HG03097 (cell line): ENCODE results near the gene CASP8.
"Not testable (repeated sequence)": the region's sequence is repeated elsewhere in the genome, so short reads cannot be mapped to it uniquely, and the experiment has no call there.

Experiments used
- ATAC-seq: cut with Tn5 transposase; IDR thresholded peaks from one replicate; pipeline ENCODE4 v1.9.1; 2021; ENCODE audit not compliant: unreplicated experiment, low FRiP score

CASP8 gene

DNA sequence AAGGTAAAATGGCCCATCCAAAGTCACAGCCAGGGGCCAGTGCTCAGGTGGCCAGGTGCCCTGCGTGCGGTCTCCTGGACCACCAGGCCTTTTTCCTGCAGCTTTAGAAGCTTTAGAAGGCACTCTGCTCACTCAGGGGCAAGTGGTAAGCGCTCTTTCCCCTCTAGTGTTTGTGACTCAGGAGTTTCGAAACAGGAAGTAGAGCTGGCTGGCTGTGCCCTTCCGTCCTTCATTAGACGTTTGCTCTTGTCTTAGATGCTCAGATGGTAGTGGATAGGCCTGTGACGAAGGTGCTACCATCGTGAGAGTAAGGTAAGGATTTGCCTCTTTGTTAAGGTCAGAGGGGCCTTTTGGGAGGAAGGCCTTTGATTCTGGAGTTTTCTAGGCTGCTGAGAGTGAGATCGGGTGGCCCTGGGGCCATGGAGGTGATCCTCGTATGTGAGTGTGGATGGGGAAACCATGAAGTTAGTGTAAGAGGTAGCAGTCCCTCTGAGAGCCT is at the start of gene CASP8:
Gene CASP8 (plus strand): TSS at position 235 of the 499 bp plus-strand sequence. CDS start 5,951 bp downstream, outside the sequence.
- no peak for ATAC-seq

DNA sequence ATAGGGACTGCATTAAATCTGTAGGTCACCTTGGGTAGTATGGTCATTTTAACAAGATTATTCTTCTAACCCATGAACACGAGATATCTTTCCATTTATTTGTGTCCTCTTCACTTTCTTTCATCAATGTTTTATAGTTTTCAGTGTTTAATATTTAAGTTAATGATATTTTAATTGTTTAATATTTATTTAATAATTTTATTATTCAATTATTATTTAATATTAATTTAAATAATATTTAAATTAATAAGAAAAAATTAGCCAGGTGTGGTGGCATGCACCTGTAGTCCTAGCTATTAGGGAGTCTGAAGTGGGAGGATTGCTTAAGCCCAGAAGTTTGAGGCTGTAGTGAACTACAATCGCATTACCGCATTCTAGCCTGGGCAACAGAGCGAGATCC is 44.4 kb upstream of the CASP8 start:
- no peak for ATAC-seq

DNA sequence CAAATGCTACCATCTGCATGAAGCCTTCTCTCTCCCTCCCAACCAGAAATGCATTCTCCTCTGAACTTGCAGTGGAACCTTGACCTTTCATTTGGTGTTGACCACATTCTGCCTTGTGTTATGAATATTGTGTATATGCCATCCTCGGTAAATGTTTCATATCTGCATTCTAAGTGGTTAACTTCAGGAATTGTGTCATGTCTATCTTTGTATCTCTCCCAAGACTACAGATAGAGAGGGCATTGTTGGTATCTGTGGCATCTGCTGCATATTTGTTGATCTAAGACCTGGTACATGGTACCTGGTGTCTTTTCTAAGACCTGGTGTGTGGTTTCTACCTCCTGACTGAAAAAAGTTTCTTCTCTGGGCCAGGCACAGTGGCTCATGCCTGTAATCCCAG is 43.4 kb upstream of the CASP8 start:
- no peak for ATAC-seq

DNA sequence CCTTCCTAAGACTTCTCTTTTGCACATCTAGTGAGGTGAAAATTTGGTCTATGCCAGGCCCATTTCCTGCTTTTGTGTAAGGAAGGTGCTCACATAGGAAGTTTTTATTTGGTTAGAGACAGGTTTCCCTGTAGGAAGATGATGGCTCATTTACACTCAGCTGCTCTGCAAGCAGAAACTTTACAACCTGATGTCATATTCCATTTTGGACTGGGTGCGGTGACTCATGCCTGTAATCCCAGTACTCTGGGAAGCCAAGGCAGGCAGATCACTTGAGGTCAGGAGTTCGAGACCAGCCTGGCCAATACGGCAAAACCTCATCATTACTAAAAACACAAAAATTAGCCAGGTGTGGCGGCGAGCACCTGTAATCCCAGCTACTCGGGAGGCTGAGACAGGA is 41.6 kb upstream of the CASP8 start:
- no peak for ATAC-seq

DNA sequence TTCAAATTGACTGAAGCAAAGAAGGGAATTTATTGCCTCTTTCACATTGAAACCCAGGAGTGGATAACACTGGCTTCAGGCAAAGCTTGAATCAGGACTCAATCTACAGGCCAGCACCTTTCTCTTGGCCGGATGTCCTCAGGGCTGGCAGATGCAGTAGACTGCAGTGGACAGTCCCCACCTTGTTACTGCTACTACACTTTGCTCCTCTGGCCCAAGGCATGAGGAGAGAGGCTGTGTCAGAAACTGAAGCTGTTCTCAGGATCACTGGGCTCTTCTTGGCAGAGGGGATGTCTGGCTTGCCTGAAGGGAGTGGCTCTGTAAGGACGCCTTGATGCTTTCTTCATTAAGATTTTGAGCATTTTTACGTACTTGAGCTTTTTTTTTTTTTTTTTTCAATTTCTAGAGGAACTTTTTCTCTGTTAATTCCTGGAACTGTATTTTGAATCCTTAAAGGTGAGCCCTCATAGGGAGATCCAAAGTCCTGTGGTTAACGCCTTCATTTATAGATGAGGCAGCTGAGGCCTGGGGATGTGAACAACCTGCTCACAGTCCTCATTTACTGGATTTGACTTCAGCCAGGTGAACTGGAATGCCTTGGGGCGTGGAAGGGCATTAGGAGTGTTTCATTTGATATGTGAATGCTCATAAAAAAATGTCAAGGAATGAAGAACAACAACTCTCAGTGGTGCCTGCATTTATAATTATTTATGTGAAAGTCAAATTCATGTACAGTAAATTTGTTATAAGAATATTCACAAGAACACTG is 40.8 kb upstream of the CASP8 start:
- no peak for ATAC-seq

DNA sequence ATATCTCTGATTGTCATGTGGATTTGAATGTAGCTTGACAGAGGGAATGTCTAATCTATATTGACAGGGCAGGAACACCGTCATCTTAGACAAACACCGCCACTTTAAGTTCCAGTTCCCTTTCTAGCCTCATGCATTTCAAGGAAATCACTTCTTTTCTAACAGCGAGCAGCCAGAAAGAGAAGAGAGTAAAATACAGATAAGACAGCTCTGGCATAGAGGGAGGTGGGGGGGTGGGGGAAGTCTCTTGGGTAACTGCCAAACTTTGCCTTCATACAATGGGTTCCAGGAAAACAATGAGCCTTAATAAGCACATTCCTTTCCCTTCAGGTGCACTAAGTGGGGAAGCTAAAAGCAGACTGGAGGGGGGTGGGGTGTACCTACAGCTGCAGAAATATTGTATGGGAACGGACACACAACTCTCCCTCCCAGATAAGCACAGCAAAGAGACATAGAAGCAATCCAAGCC is 40.2 kb upstream of the CASP8 start:
- no peak for ATAC-seq

DNA sequence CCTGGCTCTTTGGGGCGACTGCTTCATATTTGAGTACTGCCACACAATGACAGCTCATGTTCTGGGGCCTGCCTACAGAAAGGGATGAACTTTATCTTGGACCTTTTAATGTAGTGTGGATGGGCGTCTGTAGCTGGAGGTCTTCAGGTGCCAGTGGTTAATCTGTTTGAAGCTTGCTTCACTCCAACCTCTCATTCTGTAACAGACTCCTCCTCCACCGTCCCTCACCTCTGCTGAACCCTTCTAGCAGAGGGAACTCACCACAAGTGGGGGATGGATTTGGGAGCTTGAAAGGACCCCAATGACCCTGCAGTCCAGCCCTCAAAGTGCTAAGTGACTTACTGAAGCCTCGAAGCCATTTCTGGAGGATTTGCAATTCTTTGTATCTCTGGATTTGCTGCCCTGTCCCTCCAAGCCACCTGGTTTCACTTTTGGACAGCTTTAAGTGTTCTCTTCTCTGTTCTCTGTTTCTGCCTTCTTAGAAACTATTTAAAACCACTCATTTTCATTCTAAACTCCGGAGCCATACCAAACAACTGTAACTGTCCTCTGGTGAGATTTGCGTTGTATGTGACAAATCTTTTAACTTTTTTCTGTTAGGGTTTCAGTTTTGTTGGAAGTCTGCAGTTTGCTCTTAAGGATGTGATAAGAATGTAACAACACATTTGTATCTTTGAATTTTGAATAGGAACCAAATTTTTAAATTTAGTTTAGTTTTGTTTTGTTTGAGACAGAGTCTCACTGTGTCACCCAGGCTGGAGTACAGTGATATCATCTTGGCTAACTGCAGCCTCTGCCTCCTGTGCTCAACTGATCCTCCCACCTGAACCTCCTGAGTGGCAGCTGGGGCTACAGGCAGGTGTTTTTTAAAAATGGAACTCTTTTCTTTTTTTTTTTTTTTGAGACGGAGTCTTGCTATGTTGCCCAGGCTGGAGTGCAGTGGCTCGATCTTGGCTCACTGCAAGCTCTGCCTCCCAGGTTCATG is 37.0 kb upstream of the CASP8 start:
- ATAC-seq = peak; percentile 69

DNA sequence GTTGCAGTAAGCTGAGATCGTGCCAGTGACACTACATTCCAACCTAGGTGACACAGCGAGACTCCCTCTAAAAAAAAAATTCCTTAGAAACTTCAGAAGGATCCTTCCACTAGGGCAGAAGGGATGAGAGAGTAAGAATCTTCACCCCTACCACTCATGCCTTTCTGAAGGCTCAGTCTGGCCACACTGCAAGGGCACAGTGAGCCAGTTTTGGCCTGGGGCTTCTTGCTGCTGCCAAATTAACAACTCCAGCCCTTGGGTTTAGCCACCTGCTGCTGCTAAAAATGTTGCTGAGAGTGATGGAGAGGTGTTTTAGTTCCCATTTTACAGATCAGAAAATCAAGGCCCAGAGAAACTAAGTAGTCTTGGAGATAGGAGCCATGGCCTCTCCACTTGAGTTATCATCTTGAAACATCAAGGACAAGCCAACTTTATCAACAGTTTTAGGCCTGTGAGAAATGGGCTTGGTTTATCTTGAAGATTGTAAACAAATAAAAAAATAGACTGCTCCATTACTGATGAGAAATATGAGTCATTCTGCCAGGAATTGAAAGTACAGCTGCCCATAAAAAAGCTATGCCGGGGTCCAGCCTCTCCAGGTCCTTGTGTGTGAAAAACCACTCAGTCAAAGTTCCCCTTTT is 31.9 kb upstream of the CASP8 start:
- no peak for ATAC-seq

DNA sequence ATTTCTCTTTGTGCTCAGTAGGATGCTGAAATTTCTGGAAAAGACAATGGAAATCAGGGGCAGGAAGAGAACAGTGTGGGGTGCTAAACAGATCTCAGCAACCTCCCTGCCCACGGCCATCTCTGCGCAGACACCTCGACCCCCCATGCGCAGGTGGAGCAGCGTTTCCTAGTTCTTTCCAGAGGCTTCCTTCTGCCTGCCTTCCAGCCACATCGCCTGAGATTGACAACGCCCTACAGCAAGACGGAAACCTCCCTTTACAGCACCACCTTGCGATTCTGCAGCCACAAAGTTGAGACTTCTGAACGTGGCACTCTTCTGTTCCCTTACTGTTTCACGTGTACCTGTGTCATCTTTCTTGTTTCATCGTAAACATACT is 31.4 kb upstream of the CASP8 start:
- no peak for ATAC-seq

DNA sequence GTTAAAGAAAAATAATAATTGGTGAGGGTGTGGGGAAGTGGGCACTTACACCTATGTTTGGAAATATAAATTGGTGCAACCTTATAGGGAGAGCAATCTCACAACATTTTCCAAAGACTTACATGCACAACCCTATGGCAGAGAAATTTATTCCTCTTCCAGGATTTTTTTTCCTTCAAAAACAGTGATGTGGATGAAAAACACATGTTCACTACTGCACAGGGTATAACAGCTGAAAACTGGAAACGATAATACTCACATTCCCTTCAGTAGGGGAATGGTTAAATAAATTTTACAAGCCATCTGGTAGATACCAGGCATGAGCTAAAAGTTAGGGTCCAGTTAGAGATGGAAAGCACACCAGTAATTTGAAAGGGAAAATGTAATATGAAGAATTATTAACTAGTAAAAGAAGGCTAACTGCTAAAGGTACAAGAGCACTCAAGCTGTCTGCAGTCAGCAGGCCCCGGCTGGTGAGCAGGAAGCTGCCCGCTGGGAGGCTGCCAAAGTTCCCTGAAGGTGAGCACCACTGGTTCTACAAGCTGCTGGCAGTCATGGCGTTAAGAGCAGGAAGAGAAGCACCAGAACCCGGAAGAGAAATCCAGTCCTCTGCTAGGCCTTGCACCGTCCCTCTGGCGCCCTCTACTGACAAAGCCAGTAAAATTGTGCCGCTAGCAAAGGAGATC is 28.4 kb upstream of the CASP8 start:
- peak; percentile 54 for ATAC-seq

DNA sequence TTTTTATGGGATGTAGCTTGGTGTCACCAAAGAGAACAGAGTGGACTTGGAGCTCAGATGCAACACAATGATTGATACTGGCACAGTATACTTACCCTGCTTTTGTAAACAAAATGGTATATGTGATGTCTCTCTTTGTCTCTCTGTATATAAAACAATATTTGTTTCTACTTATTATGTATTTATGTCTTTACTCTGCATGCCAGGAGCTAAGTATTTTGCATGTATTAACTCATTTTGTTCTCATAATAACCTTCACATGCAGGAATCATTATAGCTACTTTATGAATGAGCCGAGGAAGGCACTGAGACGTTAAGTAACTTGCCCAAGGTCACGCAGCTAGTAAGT is 27.9 kb upstream of the CASP8 start:
- ATAC-seq = no peak

DNA sequence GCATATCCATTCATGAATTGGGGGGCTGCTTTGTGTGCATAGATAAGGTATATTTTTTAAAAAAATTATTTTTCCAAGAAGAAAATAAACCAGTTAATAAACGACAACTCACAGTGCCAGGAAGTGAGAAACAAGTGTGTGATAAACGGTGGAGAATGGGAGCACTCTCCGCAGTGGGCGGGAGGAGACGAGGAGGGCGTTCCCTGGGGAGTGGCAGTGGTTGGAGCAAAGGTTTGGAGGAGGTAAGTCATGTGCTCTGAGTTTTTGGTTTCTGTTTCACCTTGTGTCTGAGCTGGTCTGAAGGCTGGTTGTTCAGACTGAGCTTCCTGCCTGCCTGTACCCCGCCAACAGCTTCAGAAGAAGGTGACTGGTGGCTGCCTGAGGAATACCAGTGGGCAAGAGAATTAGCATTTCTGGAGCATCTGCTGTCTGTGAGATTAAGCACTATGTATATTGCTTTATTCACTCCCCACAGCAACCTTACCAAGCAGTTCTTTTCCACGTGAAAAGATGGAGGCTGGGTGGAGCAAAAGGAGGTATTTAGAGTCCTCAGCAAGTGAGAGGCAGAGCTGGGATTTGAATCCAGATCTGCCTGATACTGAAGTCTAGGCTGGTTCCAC is 27.0 kb upstream of the CASP8 start:
- ATAC-seq = peak; percentile 88

DNA sequence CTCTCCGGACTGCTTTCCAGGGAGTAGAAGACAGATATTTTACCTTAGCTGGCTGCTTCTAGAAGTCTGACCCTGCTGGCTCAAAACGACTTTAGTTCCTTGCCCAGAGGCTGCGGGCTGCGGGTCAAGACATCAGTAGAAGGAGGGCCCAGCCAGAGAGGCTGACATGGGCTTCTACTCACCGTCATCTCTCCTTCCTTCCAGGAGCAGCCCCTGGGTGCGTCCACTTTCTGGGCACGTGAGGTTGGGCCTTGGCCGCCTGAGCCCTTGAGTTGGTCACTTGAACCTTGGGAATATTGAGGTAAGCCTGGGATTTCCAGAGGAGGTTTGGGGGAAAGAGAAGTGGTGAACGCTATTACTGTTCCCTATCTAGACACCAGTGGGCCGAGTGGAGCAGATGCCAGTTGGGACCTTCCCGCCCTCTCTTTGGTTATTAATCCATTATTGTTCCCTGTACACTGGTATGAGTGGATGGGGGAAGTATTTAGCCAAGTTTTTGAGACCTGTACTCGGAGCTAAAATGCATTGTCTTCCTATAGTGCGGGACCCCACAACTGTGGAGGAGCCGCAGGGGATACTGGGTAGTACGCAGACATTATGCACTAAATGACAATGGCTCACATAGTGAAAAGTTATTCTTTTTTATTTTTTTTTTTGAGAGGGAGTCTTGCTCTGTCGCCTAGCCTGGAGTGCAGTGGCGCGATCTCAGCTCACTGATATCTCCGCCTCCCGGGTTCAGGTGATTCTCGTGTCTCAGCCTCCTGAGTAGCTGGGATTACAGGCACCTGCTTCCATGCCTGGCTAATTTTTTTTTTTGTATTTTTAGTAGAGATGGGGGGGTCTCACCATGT is 26.3 kb upstream of the CASP8 start:
- ATAC-seq = peak; percentile 12

DNA sequence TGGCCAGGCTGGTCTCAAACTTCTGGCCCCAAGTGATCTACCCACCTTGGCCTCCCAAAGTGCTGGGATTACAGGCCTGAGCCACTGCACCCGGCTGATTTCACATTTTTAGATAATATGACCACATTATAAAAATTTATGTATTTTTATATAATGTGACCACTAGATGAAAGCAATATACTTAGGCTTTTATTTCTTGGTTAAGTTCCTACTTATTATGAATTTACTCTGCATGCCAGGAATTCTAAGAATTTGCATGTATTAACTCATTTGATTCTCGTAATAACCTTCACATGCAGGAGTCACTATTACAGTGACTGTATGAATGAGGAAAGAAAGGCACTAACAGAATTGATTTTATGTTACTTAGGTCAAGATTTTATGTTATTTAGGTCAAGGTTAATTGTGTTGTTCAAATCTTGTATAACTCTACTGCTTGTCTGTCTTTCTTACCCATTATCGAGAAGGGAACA is 25.6 kb upstream of the CASP8 start:
- no peak for ATAC-seq

DNA sequence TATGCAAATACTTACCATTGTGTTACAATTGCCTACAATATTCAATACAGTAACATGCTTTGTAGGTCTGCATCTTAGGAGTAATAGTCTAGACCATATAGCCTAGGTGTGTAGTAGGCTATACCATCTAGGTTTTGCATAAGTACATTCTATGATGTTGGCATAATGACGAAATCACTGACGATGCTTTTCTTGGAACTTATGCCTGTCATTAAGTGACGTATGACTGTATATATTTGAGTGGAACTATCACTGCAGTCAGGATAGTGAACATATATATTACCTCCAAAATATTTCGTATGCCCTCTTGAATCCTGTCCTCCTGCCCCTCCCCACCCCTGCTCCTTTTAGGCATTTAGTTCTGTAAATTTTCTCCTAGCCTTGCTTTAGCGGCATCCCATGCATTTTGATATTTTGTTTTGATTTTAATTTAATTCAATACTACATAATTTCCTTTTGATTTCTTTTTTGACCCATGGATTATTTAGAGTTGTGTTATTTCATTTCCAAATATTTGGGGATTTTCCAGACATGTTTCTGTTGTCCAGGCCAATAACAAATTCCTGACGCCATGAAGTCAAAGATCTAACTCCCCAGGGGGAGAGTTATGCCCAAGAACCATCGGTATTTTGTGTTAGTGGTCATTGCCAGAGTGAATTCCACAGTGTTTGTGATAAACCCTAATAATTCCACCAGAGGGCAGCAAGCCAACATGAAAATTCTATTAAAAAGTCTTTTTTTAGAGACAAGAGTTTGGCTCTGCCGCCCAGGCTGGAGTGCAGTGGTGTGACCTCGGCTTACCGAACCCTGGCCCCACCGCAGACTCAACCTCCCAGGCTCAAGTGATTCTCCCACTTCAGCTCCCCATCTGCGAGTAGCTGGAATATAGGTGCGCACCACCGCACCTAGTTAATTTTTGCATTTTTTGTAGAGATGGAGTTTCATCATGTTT is 24.2 kb upstream of the CASP8 start:
- ATAC-seq = no peak

DNA sequence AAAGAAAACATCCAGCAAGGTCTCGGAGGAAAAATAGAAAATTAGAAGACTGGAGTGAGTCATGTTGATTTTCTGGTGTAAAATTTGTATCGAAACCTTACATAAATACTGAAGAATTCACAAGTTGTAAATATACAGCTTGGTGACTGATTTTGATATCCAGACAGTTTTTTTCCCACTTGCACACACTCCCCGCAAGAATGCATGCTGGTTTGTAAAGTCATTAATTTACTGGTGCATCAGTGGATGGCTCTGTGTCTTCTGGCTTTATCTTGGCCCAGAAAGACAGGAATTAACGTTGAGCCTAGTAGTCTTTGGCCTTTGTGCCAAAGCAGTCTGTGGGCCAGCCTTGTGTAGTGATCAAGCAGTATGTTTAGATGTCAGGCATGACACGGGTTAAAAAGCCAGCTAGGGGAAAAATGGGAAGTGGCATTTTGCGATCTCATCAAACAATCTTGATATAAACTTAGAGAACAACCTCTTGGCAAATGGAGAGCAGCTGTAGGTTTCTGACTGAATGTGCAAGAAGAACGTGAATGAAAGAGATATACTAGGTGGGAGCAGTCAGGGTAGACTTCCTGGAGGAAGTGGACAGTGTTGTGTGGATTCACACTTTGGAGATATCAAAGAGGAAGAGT is 22.7 kb upstream of the CASP8 start:
- ATAC-seq = no peak

DNA sequence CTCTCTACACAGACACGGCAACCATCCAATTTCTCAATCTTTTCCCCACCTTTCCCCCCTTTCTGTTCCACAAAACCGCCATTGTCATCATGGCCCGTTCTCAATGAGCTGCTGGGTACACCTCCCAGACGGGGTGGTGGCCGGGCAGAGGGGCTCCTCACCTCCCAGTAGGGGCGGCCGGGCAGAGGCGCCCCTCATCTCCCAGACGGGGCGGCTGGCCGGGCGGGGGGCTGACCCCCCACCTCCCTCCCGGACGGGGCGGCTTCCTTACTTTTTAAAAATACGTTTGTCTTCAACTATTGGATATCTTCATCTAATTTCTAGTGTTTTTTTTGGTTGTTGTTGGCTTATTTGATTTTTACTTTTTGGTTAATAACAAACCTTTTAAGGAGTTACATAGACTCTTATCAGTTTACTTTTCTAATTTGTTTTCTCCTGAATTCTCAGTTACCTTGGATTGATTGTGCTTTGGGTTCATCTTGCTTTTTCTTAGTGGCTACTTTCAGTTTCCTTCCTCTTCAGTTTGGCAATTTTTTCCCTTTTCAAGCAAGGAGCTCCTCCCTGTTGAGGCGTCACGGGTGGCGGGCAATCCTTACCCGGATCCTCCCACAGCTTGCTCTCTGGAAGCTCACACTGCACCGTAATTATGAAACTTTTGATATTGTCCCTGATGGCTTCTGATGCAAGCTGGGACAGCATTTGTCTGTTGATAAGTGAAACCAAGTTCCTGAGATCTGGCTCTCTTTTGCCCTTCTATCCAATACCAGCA is 21.0 kb upstream of the CASP8 start:
- not testable (repeated sequence) for ATAC-seq
